Keratinocyte (primary cell): ENCODE results near the gene PARP1. TPM values are rescaled to one million over a fixed set of nuclear protein-coding genes. Genes with fewer than 3 reads are reported as not detected.

Source experiments
- DNase-seq: peaks from one replicate; pipeline ENCODE4 v3.0.0-alpha.2; 2011; ENCODE audit warnings: low read depth, missing footprints, low spot score
- FAIRE-seq: peaks from 2 replicates; lab custom pipeline; 2011; peaks lifted over from hg19 to GRCh38; lab: Jason Lieb, UNC
- H2AFZ ChIP-seq: 2 replicates; pipeline ENCODE4 v1.6.0; 2012; ENCODE audit warnings: low read length, control low read depth, inconsistent platforms; ENCODE audit not compliant: control insufficient read depth
- H3K27ac ChIP-seq: 2 replicates; pipeline ENCODE4 v1.5.1; 2011; ENCODE audit warnings: low read length; ENCODE audit not compliant: control insufficient read depth, insufficient read depth
- H3K27me3 ChIP-seq: 3 replicates; pipeline ENCODE4 v1.6.0; 2011; ENCODE audit warnings: low read length; ENCODE audit not compliant: control insufficient read depth, insufficient read depth; ENCODE audit errors: extremely low read depth
- H3K36me3 ChIP-seq, 2 experiments: 2 replicates in 1 of 2; 3 replicates in 1 of 2; pipeline ENCODE4 v1.5.1; 2011; ENCODE audit warnings: low read length in 2 of 2, mild to moderate bottlenecking in 1 of 2; ENCODE audit not compliant: control insufficient read depth in 2 of 2, insufficient read depth in 2 of 2; ENCODE audit errors: extremely low read depth in 1 of 2
- H3K4me1 ChIP-seq: 3 replicates; pipeline ENCODE4 v1.5.1; 2011; ENCODE audit warnings: low read length; ENCODE audit not compliant: control insufficient read depth, insufficient read depth; ENCODE audit errors: extremely low read depth
- H3K4me2 ChIP-seq: 3 replicates; pipeline ENCODE4 v1.6.0; 2011; ENCODE audit warnings: low read depth, low read length; ENCODE audit not compliant: control insufficient read depth, insufficient read depth; ENCODE audit errors: extremely low read depth
- H3K4me3 ChIP-seq, 3 experiments: fragments of 200-600 bp in 1 of 3; sonication (generic) in 1 of 3; 2 replicates in 2 of 3; 3 replicates in 1 of 3; pipeline ENCODE4 v1.5.1; 2011 to 2016; ENCODE audit warnings: low read length in 3 of 3, mild to moderate bottlenecking in 3 of 3, control low read depth in 2 of 3, inconsistent platforms in 1 of 3, low read depth in 1 of 3, mixed read lengths in 1 of 3, mixed run types in 1 of 3, moderate library complexity in 1 of 3; ENCODE audit not compliant: control insufficient read depth in 2 of 3, insufficient read depth in 2 of 3; ENCODE audit errors: extremely low read depth in 1 of 3
- H3K79me2 ChIP-seq: 2 replicates; pipeline ENCODE4 v1.6.0; 2012; ENCODE audit warnings: low read length; ENCODE audit not compliant: control insufficient read depth, insufficient read depth
- H3K9ac ChIP-seq: 3 replicates; pipeline ENCODE4 v1.6.0; 2011; ENCODE audit warnings: low read length; ENCODE audit not compliant: control insufficient read depth, insufficient read depth; ENCODE audit errors: extremely low read depth
- H3K9me1 ChIP-seq: 3 replicates; pipeline ENCODE4 v1.6.0; 2011; ENCODE audit warnings: low read length; ENCODE audit not compliant: control insufficient read depth, insufficient read depth; ENCODE audit errors: extremely low read depth
- H3K9me3 ChIP-seq: 2 replicates; pipeline ENCODE4 v1.5.1; 2012; ENCODE audit warnings: low read depth, low read length; ENCODE audit not compliant: control insufficient read depth
- H4K20me1 ChIP-seq: 3 replicates; pipeline ENCODE4 v1.6.0; 2011; ENCODE audit warnings: low read length; ENCODE audit not compliant: control insufficient read depth, insufficient read depth; ENCODE audit errors: extremely low read depth
- EZH2 ChIP-seq: IDR thresholded peaks from one replicate; pipeline ENCODE4 v1.6.1; 2012; ENCODE audit warnings: inconsistent platforms, mild to moderate bottlenecking, low read length, moderate library complexity
- dilution Hi-C: fragments of 300-500 bp; cut with MboI; formaldehyde crosslinking; loops from one replicate; pipeline ENCODE4 v1.7.0; 2020; ENCODE audit warnings: low sequenced_read_pairs; ENCODE audit not compliant: extremely low pct_ligation_motif_present
- polyA plus RNA-seq, 5 experiments: library from polyadenylated mRNA; depleted of rRNA in 3 of 5; stranded (reverse) in 3 of 5; stranded (forward) in 1 of 5; unstranded in 1 of 5; fragments of >200 nt; gene quantifications; 1 replicate in 1 of 5; 2 replicates in 3 of 5; 3 replicates in 1 of 5; pipeline versions ENCODE4 v1.2.1 to v1.2.3, GENCODE V29; 2011 to 2012; ENCODE audit warnings: missing spikeins in 2 of 5, low read depth in 1 of 5, low replicate concordance in 1 of 5
- TF ChIP-seq, protein P1 (sequence below), 3 experiments: IDR thresholded peaks in 1 of 3; conservative IDR thresholded peaks in 1 of 3; optimal IDR thresholded peaks in 1 of 3; 2 replicates in 2 of 3; 3 replicates in 1 of 3; pipeline versions ENCODE3 to v1.5.1; 2011; ENCODE audit warnings: low read length in 3 of 3, mild to moderate bottlenecking in 3 of 3, moderate library complexity in 2 of 3, control low read depth in 1 of 3, inconsistent platforms in 1 of 3; ENCODE audit not compliant: insufficient read depth in 2 of 3; ENCODE audit errors: extremely low read depth in 1 of 3

PARP1 gene
- polyA plus RNA-seq, 1 donor (not counting 4 experiments of a cell fraction or from before 2014, with no cell fraction given) = 62.9 TPM

GRCh38 chr1:226350519-226350865 lies 57.4 kb downstream of the PARP1 start:
- Histone ChIP-seq H3K4me3 (no peak overlapping the region), H2AFZ (no peak overlapping the region), H3K9ac (no peak overlapping the region), H3K27me3 (no peaks in the 10 kb centered on the region), H3K9me1 (no peaks in the 10 kb centered on the region), H4K20me1 (no peaks in the 10 kb centered on the region), H3K4me2 (no peak overlapping the region), H3K4me1 (no peaks in the 10 kb centered on the region), H3K36me3 (no peaks in the 10 kb centered on the region), H3K9me3 (no peaks in the 10 kb centered on the region), H3K27ac (no peak overlapping the region), H3K79me2 (no peaks in the 10 kb centered on the region)
- TF ChIP-seq EZH2 = no peak
- TF ChIP-seq, protein P1, sequence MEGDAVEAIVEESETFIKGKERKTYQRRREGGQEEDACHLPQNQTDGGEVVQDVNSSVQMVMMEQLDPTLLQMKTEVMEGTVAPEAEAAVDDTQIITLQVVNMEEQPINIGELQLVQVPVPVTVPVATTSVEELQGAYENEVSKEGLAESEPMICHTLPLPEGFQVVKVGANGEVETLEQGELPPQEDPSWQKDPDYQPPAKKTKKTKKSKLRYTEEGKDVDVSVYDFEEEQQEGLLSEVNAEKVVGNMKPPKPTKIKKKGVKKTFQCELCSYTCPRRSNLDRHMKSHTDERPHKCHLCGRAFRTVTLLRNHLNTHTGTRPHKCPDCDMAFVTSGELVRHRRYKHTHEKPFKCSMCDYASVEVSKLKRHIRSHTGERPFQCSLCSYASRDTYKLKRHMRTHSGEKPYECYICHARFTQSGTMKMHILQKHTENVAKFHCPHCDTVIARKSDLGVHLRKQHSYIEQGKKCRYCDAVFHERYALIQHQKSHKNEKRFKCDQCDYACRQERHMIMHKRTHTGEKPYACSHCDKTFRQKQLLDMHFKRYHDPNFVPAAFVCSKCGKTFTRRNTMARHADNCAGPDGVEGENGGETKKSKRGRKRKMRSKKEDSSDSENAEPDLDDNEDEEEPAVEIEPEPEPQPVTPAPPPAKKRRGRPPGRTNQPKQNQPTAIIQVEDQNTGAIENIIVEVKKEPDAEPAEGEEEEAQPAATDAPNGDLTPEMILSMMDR (optimal IDR thresholded peaks at IDR 0.05 in 1 of 3, IDR thresholded peaks at IDR 0.05 in 1 of 3, conservative IDR thresholded peaks at IDR 0.05 in 1 of 3; ENCODE audit: extremely low read depth in 1 of 3, insufficient read depth in 2 of 3, low read length in 3 of 3) = no peak
- FAIRE-seq = no peak
- dilution Hi-C loops = no loop called here
- no peak for DNase-seq

- Histone ChIP-seq H3K36me3 (no peaks in the 10 kb centered on the region), H3K27me3 (no peaks in the 10 kb centered on the region), H3K9me3 (no peaks in the 10 kb centered on the region), H3K9ac (no peak overlapping the region), H3K4me1 (no peaks in the 10 kb centered on the region), H3K79me2 (no peaks in the 10 kb centered on the region), H3K9me1 (no peaks in the 10 kb centered on the region), H4K20me1 (no peaks in the 10 kb centered on the region), H2AFZ (no peak overlapping the region), H3K4me3 (no peak overlapping the region), H3K4me2 (no peak overlapping the region), H3K27ac (no peak overlapping the region)
- DNase-seq (no peak), FAIRE-seq (no peak)
- dilution Hi-C loops = no loop called here
- TF ChIP-seq, protein P1 (optimal IDR thresholded peaks at IDR 0.05 in 1 of 3, IDR thresholded peaks at IDR 0.05 in 1 of 3, conservative IDR thresholded peaks at IDR 0.05 in 1 of 3; ENCODE audit: extremely low read depth in 1 of 3, insufficient read depth in 2 of 3, low read length in 3 of 3) = no peak
- no peak for TF ChIP-seq EZH2
Measured at GRCh38 chr1:226349801-226350518, 57.9 kb downstream of the PARP1 start.
